HepG2 (cell line): ENCODE measurements around the gene EPN2. TPM values are rescaled to one million over a fixed set of nuclear protein-coding genes. Genes with fewer than 3 reads are reported as not detected.
A peak's percentile ranks its signal among the peaks of the same experiment; 100 is the strongest.

Source experiments
- CBX2 ChIP-seq, 2 experiments: fragments of 200-600 bp in 1 of 2; sonication (generic); formaldehyde crosslinking in 1 of 2; IDR thresholded peaks; 2 replicates each; pipeline versions ENCODE4 v1.7.0 to v1.8.1; 2018 to 2022; ENCODE audit warnings: low read depth in 2 of 2, low read length in 1 of 2, mild to moderate bottlenecking in 1 of 2, missing genetic modification reagents in 1 of 2
- FIP1L1 ChIP-seq: fragments of 200-400 bp; formaldehyde crosslinking; IDR thresholded peaks from 2 replicates; pipeline ENCODE4 v1.6.1; 2018; ENCODE audit warnings: low read depth, mild to moderate bottlenecking, low read length, moderate library complexity, borderline replicate concordance; ENCODE audit not compliant: insufficient read depth
- FOXA3 ChIP-seq: IDR thresholded peaks from 2 replicates; pipeline ENCODE4 v1.6.1; 2016; ENCODE audit warnings: missing genetic modification reagents, missing compliant biosample characterization
- GABPB1 ChIP-seq: IDR thresholded peaks from 2 replicates; pipeline ENCODE4 v1.6.1; 2016; ENCODE audit warnings: mild to moderate bottlenecking, missing genetic modification reagents, moderate library complexity, missing compliant biosample characterization
- IRF2 ChIP-seq: IDR thresholded peaks from 2 replicates; pipeline ENCODE4 v1.6.1; 2018; ENCODE audit warnings: missing genetic modification reagents, missing compliant biosample characterization
- IRX3 ChIP-seq: sonication (generic); formaldehyde crosslinking; IDR thresholded peaks from 2 replicates; pipeline ENCODE4 v1.8.1; 2023; ENCODE audit warnings: mild to moderate bottlenecking, low read depth, missing genetic modification reagents, borderline replicate concordance
- ISL2 ChIP-seq: sonication (generic); formaldehyde crosslinking; IDR thresholded peaks from 2 replicates; pipeline ENCODE4 v1.5.0; 2020; ENCODE audit warnings: missing genetic modification reagents
- KAT2B ChIP-seq: fragments of 150-350 bp; IDR thresholded peaks from 2 replicates; pipeline ENCODE4 v1.6.1; 2014; ENCODE audit warnings: low read depth, low read length, borderline replicate concordance
- NFE2L2 ChIP-seq: fragments of 150-350 bp; IDR thresholded peaks from 2 replicates; pipeline ENCODE4 v1.6.1; 2014; ENCODE audit warnings: low read length
- NFKB2 ChIP-seq: sonication (generic); formaldehyde crosslinking; IDR thresholded peaks from 2 replicates; pipeline ENCODE4 v1.4.0; 2020; ENCODE audit warnings: missing genetic modification reagents, borderline replicate concordance
- POLR2AphosphoS2 ChIP-seq: IDR thresholded peaks from 2 replicates; pipeline ENCODE4 v1.6.1; 2011; ENCODE audit warnings: low read depth, low read length, improper control_type of control experiment
- POLR2G ChIP-seq: fragments of 200-400 bp; formaldehyde crosslinking; IDR thresholded peaks from 2 replicates; pipeline ENCODE4 v1.6.1; 2018; ENCODE audit warnings: mild to moderate bottlenecking, low read depth, low read length, moderate library complexity
- REL ChIP-seq: sonication (generic); formaldehyde crosslinking; conservative IDR thresholded peaks from 2 replicates; pipeline ENCODE4 v1.8.0; 2022; ENCODE audit warnings: mild to moderate bottlenecking, missing genetic modification reagents, moderate library complexity
- RFX5 ChIP-seq: IDR thresholded peaks from 2 replicates; pipeline ENCODE4 v1.6.1; 2011; ENCODE audit warnings: low read depth, low read length, improper control_type of control experiment
- RXRB ChIP-seq: IDR thresholded peaks from 2 replicates; pipeline ENCODE4 v1.6.1; 2016; ENCODE audit warnings: borderline replicate concordance, missing genetic modification reagents, missing compliant biosample characterization
- SOX6 ChIP-seq, 2 experiments: fragments of 450-650 bp in 1 of 2; sonication (generic) in 1 of 2; formaldehyde crosslinking in 1 of 2; IDR thresholded peaks; 2 replicates each; pipeline versions ENCODE4 v1.4.0 to v1.6.1; 2017 to 2020; ENCODE audit warnings: antibody characterized with exemption in 1 of 2, mild to moderate bottlenecking in 1 of 2, missing genetic modification reagents in 1 of 2
- TEAD3 ChIP-seq: optimal IDR thresholded peaks from 2 replicates; pipeline ENCODE3; 2016; ENCODE audit warnings: borderline replicate concordance
- ZBTB4 ChIP-seq: sonication (generic); formaldehyde crosslinking; IDR thresholded peaks from 2 replicates; pipeline ENCODE4 v1.4.0; 2020; ENCODE audit warnings: missing genetic modification reagents, mild to moderate bottlenecking, borderline replicate concordance
- ZFP36L1 ChIP-seq: sonication (generic); formaldehyde crosslinking; IDR thresholded peaks from 2 replicates; pipeline ENCODE4 v1.8.0; 2022; ENCODE audit warnings: mild to moderate bottlenecking, missing genetic modification reagents, moderate library complexity
- ZNF17 ChIP-seq: sonication (generic); formaldehyde crosslinking; IDR thresholded peaks from 2 replicates; pipeline ENCODE4 v1.5.0; 2020; ENCODE audit warnings: mild to moderate bottlenecking, missing genetic modification reagents
- ZNF234 ChIP-seq: sonication (generic); formaldehyde crosslinking; conservative IDR thresholded peaks from 2 replicates; pipeline ENCODE4 v1.5.1; 2020; ENCODE audit warnings: mild to moderate bottlenecking, missing genetic modification reagents
- ZNF616 ChIP-seq: sonication (generic); formaldehyde crosslinking; IDR thresholded peaks from 2 replicates; pipeline ENCODE4 v1.5.0; 2020; ENCODE audit warnings: low read depth, mild to moderate bottlenecking, missing genetic modification reagents
- ZNF766 ChIP-seq: sonication (generic); formaldehyde crosslinking; IDR thresholded peaks from 2 replicates; pipeline ENCODE4 v1.5.0; 2020; ENCODE audit warnings: missing genetic modification reagents, borderline replicate concordance
- ZSCAN25 ChIP-seq: sonication (generic); formaldehyde crosslinking; IDR thresholded peaks from 2 replicates; pipeline ENCODE4 v1.8.0; 2022; ENCODE audit warnings: mild to moderate bottlenecking, missing genetic modification reagents
- polyA plus RNA-seq, 8 experiments: library from polyadenylated mRNA; depleted of rRNA in 3 of 8; stranded (reverse) in 7 of 8; unstranded in 1 of 8; fragments of >200 nt; fragmentation: Illumina TruSeq in 4 of 8; extraction: Trizol in 4 of 8; gene quantifications; 2 replicates each; pipeline versions ENCODE4 v1.2.1 to v1.2.3, GENCODE V29; 2011 to 2016; ENCODE audit warnings: low read depth in 4 of 8, missing spikeins in 1 of 8, mixed read lengths in 1 of 8; ENCODE audit not compliant: insufficient read depth in 1 of 8
- total RNA-seq, 5 experiments: library from RNA; depleted of rRNA; stranded (reverse); fragments of >200 nt; fragmentation: Illumina TruSeq; extraction: Trizol; gene quantifications; 2 replicates each; pipeline ENCODE4 v1.2.3, GENCODE V29; 2016; ENCODE audit warnings: low read depth in 1 of 5
- TF ChIP-seq, protein P1 (sequence below): sonication (generic); formaldehyde crosslinking; IDR thresholded peaks from 2 replicates; pipeline ENCODE4 v1.8.0; 2022; ENCODE audit warnings: missing genetic modification reagents, low read depth, mild to moderate bottlenecking, borderline replicate concordance

EPN2 gene
- total and polyA plus RNA-seq, 2 of the 13 experiments (the other 11 are each of a cell fraction or from before 2014, with no cell fraction given), result 7.8 to 19.2 TPM

DNA sequence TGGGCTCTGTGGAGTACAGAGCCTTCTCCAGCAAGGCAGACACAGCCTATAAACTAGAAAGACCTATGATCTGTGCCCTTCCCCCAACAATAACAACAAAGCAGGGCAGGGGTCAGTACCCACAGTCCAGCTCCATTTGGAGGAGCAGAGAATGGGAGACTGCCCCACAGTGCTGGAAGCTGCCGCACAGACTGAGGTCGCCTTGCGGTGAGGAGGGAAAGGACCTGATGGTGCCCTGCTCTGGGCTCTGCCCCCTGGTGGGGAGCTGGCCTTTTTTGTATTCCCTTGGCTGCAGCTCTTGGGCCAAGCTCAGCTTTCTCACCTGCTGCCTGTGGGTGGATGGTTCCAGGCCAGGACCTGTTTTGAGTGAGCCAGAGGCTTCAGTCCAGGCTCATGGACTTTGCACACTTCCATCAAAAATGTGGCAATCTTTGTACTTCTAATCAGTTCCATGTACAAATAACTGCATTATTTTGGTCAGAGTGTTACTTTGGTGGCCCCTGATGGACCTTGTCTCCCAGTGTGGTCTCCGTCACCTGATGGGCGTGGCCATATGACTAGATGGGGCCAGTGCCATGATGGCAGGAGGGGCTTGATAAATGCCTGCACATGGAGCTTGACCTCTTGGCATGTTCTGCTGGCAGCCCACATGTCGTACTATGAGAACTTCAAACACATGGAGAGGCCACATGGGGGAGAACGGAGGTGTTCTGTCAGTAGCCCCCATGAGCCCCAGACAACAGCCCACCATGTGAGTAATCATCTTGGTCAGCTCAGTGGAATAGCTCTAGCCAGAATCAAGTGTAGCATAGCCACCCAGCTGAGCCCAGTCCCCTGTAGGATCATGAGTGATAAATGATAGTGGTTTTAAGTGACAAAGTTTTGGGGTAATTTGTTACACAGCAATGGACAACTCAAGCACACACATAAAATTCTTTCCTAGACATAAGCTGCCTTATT is 101.1 kb downstream of the EPN2 start (continued):
- TF ChIP-seq TEAD3 (CRISPR knock-in tag), result peak; percentile 49
- TF ChIP-seq SOX6 (IDR thresholded peaks at IDR 0.05), result no peak
- TF ChIP-seq SOX6 (CRISPR knock-in tag; IDR thresholded peaks at IDR 0.05), result peak; percentile 92
- no peak for TF ChIP-seq ZNF616 (CRISPR knock-in tag)
- peak; percentile 80 for TF ChIP-seq ISL2
- TF ChIP-seq NFKB2 (CRISPR knock-in tag), result peak; percentile 90; the same call in 1 of the 2 replicates
- TF ChIP-seq RXRB (CRISPR knock-in tag), result peak; percentile 92
- no peak for TF ChIP-seq ZNF17 (CRISPR knock-in tag)
- TF ChIP-seq ZNF234 (CRISPR knock-in tag), result no peak
- TF ChIP-seq ZFP36L1 (CRISPR knock-in tag), result no peak
- TF ChIP-seq IRF2 (CRISPR knock-in tag), result peak; percentile 68; the same call in 1 of the 2 replicates
- TF ChIP-seq CBX2 (IDR thresholded peaks at IDR 0.05; ENCODE audit: low read depth, low read length), result no peak
- no peak for TF ChIP-seq CBX2 (CRISPR knock-in tag; IDR thresholded peaks at IDR 0.05; ENCODE audit: low read depth)
- TF ChIP-seq KAT2B, result no peak
- TF ChIP-seq POLR2AphosphoS2, result no peak; the same call in 1 of the 2 replicates
- TF ChIP-seq FOXA3 (CRISPR knock-in tag), result peak; percentile 9; the same call in 1 of the 2 replicates
- TF ChIP-seq RFX5, result no peak
- TF ChIP-seq, protein P1, sequence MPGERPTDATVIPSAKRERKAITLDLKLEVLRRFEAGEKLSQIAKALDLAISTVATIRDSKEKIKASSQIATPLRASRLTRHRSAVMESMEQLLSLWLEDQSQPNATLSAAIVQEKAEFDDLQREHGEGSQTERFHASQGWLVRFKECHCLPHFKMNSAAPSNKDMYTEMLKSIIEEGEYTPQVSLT (CRISPR knock-in tag), result no peak
- no peak for TF ChIP-seq IRX3 (CRISPR knock-in tag)
- peak; percentile 90; the same call in 1 of the 2 replicates for TF ChIP-seq ZNF766 (CRISPR knock-in tag)
- TF ChIP-seq ZBTB4 (CRISPR knock-in tag), result no peak; the same call in none of the 2 replicates
- no peak for TF ChIP-seq REL (CRISPR knock-in tag)
- no peak for TF ChIP-seq FIP1L1
- TF ChIP-seq GABPB1 (CRISPR knock-in tag), result peak; percentile 35; the same call in 1 of the 2 replicates
- TF ChIP-seq NFE2L2, result no peak
- TF ChIP-seq POLR2G, result peak; percentile 54
- TF ChIP-seq ZSCAN25 (CRISPR knock-in tag), result 0 out of 2 replicates have a peak, but pooled peaks have one; percentile 43
